ENCODE data around the gene TRIP4.

The TRIP4 gene

GRCh38 chr15:64447536-64448315 lies 60.1 kb downstream of the TRIP4 start:
- no peak for DNase-seq

GRCh38 chr15:64452988-64453688 lies 65.5 kb downstream of the TRIP4 start:
- DNase-seq, result no peak

GRCh38 chr15:64453689-64454037 lies 66.0 kb downstream of the TRIP4 start:
- no peak for DNase-seq

- DNase-seq, result no peak
These were observed 66.6 kb downstream of the TRIP4 start for GRCh38 chr15:64454282-64454681.

- DNase-seq, result no peak
These were observed 68.3 kb downstream of the TRIP4 start for GRCh38 chr15:64455961-64456371.

GRCh38 chr15:64456634-64457108 lies 69.0 kb downstream of the TRIP4 start:
- DNase-seq, result no peak

GRCh38 chr15:64459066-64459781 lies 71.6 kb downstream of the TRIP4 start:
- DNase-seq, result no peak

- peak; percentile 96 for DNase-seq
These were observed 72.6 kb downstream of the TRIP4 start, which contains the start of gene ZNF609 for GRCh38 chr15:64460206-64460723. ZNF609 (plus strand) TSS chr15:64460578; CDS start chr15:64499420, 38,842 bp downstream.

- DNase-seq, result peak; percentile 84
These were observed 73.4 kb downstream of the TRIP4 start for GRCh38 chr15:64460724-64461720.

- peak; percentile 25 for DNase-seq
These were observed 74.1 kb downstream of the TRIP4 start for GRCh38 chr15:64461721-64462162.

- no peak for DNase-seq
These were observed 74.9 kb downstream of the TRIP4 start for GRCh38 chr15:64462492-64462891.

GRCh38 chr15:64464276-64465005 lies 76.8 kb downstream of the TRIP4 start:
- DNase-seq, result peak; percentile 12

GRCh38 chr15:64466408-64467141 lies 78.9 kb downstream of the TRIP4 start:
- DNase-seq, result no peak

- DNase-seq, result no peak
These were observed 84.5 kb downstream of the TRIP4 start for GRCh38 chr15:64472161-64472560.

GRCh38 chr15:64474846-64475245 lies 87.2 kb downstream of the TRIP4 start:
- DNase-seq, result no peak

- no peak for DNase-seq
These were observed 88.9 kb downstream of the TRIP4 start for GRCh38 chr15:64476550-64476949.

GRCh38 chr15:64478863-64479262 lies 91.2 kb downstream of the TRIP4 start:
- DNase-seq, result no peak

GRCh38 chr15:64480891-64481290 lies 93.3 kb downstream of the TRIP4 start:
- no peak for DNase-seq

GRCh38 chr15:64483749-64484148 lies 96.1 kb downstream of the TRIP4 start:
- no peak for DNase-seq

GRCh38 chr15:64485796-64486195 lies 98.2 kb downstream of the TRIP4 start:
- no peak for DNase-seq
